Measurements from ENCODE around the gene EEFSEC.

DNA sequence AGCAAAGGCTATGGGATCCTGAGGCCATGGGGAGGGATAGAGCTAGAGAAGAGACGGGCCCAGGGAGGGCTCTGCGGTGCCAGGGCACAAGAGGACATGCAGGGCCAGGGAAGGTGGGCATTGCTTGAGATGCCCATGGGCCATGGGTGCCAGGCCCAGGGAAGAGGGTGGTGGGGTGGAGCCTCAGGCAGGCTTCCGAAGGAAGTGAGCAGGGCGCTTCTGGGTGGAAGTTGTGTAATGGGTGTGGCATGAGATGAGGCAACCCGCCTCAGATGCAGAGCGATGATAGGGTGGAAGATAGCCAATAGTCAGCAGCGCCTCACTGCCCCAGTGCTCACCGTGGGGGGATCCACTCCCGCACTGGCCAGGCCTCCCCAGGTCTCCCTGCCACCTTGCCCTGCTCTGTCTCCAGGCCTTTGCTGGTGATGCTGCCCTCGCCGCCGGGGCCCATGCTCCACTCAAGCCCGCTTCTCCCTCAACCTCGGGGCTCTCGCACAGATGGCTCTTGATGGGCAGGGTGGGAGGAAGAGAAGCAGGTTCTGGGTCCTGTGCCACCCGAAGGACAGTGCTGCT, 262.0 kb downstream of the EEFSEC start:
- TF ChIP-seq, protein P1, sequence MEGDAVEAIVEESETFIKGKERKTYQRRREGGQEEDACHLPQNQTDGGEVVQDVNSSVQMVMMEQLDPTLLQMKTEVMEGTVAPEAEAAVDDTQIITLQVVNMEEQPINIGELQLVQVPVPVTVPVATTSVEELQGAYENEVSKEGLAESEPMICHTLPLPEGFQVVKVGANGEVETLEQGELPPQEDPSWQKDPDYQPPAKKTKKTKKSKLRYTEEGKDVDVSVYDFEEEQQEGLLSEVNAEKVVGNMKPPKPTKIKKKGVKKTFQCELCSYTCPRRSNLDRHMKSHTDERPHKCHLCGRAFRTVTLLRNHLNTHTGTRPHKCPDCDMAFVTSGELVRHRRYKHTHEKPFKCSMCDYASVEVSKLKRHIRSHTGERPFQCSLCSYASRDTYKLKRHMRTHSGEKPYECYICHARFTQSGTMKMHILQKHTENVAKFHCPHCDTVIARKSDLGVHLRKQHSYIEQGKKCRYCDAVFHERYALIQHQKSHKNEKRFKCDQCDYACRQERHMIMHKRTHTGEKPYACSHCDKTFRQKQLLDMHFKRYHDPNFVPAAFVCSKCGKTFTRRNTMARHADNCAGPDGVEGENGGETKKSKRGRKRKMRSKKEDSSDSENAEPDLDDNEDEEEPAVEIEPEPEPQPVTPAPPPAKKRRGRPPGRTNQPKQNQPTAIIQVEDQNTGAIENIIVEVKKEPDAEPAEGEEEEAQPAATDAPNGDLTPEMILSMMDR (IDR thresholded peaks at IDR 0.05) = no peak
- no peak for TF ChIP-seq POLR2AphosphoS5 (IDR thresholded peaks at IDR 0.05)
- no peak for TF ChIP-seq EP300 (IDR thresholded peaks at IDR 0.05)
